HG03460 (cell line): Measurements from ENCODE around the gene FAM180A.
"Not testable (repeated sequence)": the region's sequence is repeated elsewhere in the genome, so short reads cannot be mapped to it uniquely, and the experiment has no call there.

ENCODE experiments used
- ATAC-seq: cut with Tn5 transposase; IDR thresholded peaks from one replicate; pipeline ENCODE4 v1.9.1; 2021; ENCODE audit not compliant: unreplicated experiment

FAM180A gene

GRCh38 chr7:135748770-135749169 lies at the start of gene FAM180A:
FAM180A (minus strand) TSS chr7:135748813; CDS start chr7:135748580, 233 bp downstream.
- ATAC-seq: no peak

- ATAC-seq: no peak
Observed at GRCh38 chr7:135798095-135798494, 49.5 kb upstream of the FAM180A start.

- no peak for ATAC-seq
Observed at GRCh38 chr7:135795846-135796570, 47.4 kb upstream of the FAM180A start.

- ATAC-seq: no peak
Observed at GRCh38 chr7:135793841-135794240, 45.2 kb upstream of the FAM180A start.

GRCh38 chr7:135792866-135793265 lies 44.3 kb upstream of the FAM180A start:
- no peak for ATAC-seq

GRCh38 chr7:135792363-135792668 lies 43.7 kb upstream of the FAM180A start:
- no peak for ATAC-seq

GRCh38 chr7:135791543-135792362 lies 43.1 kb upstream of the FAM180A start:
- no peak for ATAC-seq

- no peak for ATAC-seq
Observed at GRCh38 chr7:135790371-135790977, 41.9 kb upstream of the FAM180A start.

GRCh38 chr7:135789956-135790355 lies 41.3 kb upstream of the FAM180A start:
- ATAC-seq: no peak

- ATAC-seq: no peak
Observed at GRCh38 chr7:135789431-135789830, 40.8 kb upstream of the FAM180A start.

- ATAC-seq: no peak
Observed at GRCh38 chr7:135786911-135787310, 38.3 kb upstream of the FAM180A start.

- no peak for ATAC-seq
Observed at GRCh38 chr7:135785065-135785464, 36.5 kb upstream of the FAM180A start.

- no peak for ATAC-seq
Observed at GRCh38 chr7:135784013-135784412, 35.4 kb upstream of the FAM180A start.

GRCh38 chr7:135782801-135783200 lies 34.2 kb upstream of the FAM180A start:
- ATAC-seq: no peak

GRCh38 chr7:135782377-135782776 lies 33.8 kb upstream of the FAM180A start:
- no peak for ATAC-seq

- ATAC-seq: no peak
Observed at GRCh38 chr7:135777626-135778398, 29.2 kb upstream of the FAM180A start.

GRCh38 chr7:135775915-135776314 lies 27.3 kb upstream of the FAM180A start:
- not testable (repeated sequence) for ATAC-seq

- ATAC-seq: no peak
Observed at GRCh38 chr7:135775230-135775629, 26.6 kb upstream of the FAM180A start.

- ATAC-seq: no peak
Observed at GRCh38 chr7:135774284-135774683, 25.7 kb upstream of the FAM180A start.

- no peak for ATAC-seq
Observed at GRCh38 chr7:135773464-135773863, 24.9 kb upstream of the FAM180A start.

GRCh38 chr7:135772639-135773222 lies 24.1 kb upstream of the FAM180A start:
- ATAC-seq: no peak
